Superior temporal gyrus (tissue), 1 donor: Measurements from ENCODE around the gene OR2F1.
"Not testable (repeated sequence)": the region's sequence is repeated elsewhere in the genome, so short reads cannot be mapped to it uniquely, and the experiment has no call there.

Experiments
- DNase-seq: peaks from one replicate; pipeline ENCODE4 v3.0.0-alpha.2; 2016; ENCODE audit errors: extremely low spot score

The OR2F1 gene

GRCh38 chr7:144009361-144009760, 54.7 kb downstream of the OR2F1 start:
- no peak for DNase-seq

GRCh38 chr7:144010061-144010460, 55.4 kb downstream of the OR2F1 start:
- DNase-seq, result not testable (repeated sequence)

- DNase-seq, result not testable (repeated sequence)
Observed at GRCh38 chr7:144010821-144011220, 56.2 kb downstream of the OR2F1 start.

- DNase-seq, result no peak
Observed at GRCh38 chr7:144011458-144012230, 57.0 kb downstream of the OR2F1 start.
